ENCODE measurements around the gene MACC1.

The MACC1 gene

GRCh38 chr7:20217193-20217948, at the start of gene MACC1:
TSS of gene MACC1 (minus strand) at chr7:20217384. CDS start at chr7:20161862, 55,522 bp downstream.
- no peak for DNase-seq

- no peak for DNase-seq
These were observed 47.4 kb upstream of the MACC1 start for GRCh38 chr7:20264623-20265022.

GRCh38 chr7:20260223-20260622, 43.0 kb upstream of the MACC1 start:
- DNase-seq, result no peak

GRCh38 chr7:20257212-20257611, 40.0 kb upstream of the MACC1 start:
- DNase-seq, result no peak

- DNase-seq, result no peak
These were observed 32.7 kb upstream of the MACC1 start for GRCh38 chr7:20249920-20250319.

- DNase-seq, result no peak
These were observed 32.2 kb upstream of the MACC1 start for GRCh38 chr7:20249376-20249775.

GRCh38 chr7:20246236-20246635, 29.1 kb upstream of the MACC1 start:
- DNase-seq, result no peak

GRCh38 chr7:20244334-20245120, 27.3 kb upstream of the MACC1 start:
- no peak for DNase-seq

GRCh38 chr7:20241911-20242261, 24.7 kb upstream of the MACC1 start:
- no peak for DNase-seq

- no peak for DNase-seq
These were observed 24.2 kb upstream of the MACC1 start for GRCh38 chr7:20241194-20241910.

- no peak for DNase-seq
These were observed 23.1 kb upstream of the MACC1 start for GRCh38 chr7:20240080-20240926.

GRCh38 chr7:20238754-20239324, 21.7 kb upstream of the MACC1 start:
- no peak for DNase-seq

GRCh38 chr7:20238194-20238753, 21.1 kb upstream of the MACC1 start:
- no peak for DNase-seq

GRCh38 chr7:20237464-20238193, 20.4 kb upstream of the MACC1 start:
- no peak for DNase-seq

GRCh38 chr7:20236790-20237189, 19.6 kb upstream of the MACC1 start:
- DNase-seq, result no peak

- DNase-seq, result no peak
These were observed 18.9 kb upstream of the MACC1 start for GRCh38 chr7:20236043-20236442.

- DNase-seq, result no peak
These were observed 18.1 kb upstream of the MACC1 start for GRCh38 chr7:20235288-20235687.

GRCh38 chr7:20233362-20233761, 16.2 kb upstream of the MACC1 start:
- DNase-seq, result no peak

- no peak for DNase-seq
These were observed 15.7 kb upstream of the MACC1 start for GRCh38 chr7:20232848-20233247.

GRCh38 chr7:20229646-20230500, 12.7 kb upstream of the MACC1 start:
- no peak for DNase-seq
